Skin epidermis (tissue), 12 donors: ENCODE measurements around the gene SNX18.

Source experiments
- H3K27ac ChIP-seq, 21 experiments: fragments of 200-600 bp; sonication (generic) in 11 of 21; one replicate each; pipeline ENCODE4 v1.5.0; 2020; ENCODE audit warnings: mild to moderate bottlenecking in 3 of 21, inconsistent platforms in 2 of 21, moderate library complexity in 2 of 21
- H3K4me3 ChIP-seq, 7 experiments: fragments of 200-600 bp; sonication (generic) in 2 of 7; one replicate each; pipeline ENCODE4 v1.5.0; 2020; ENCODE audit warnings: inconsistent platforms in 2 of 7, mild to moderate bottlenecking in 2 of 7, moderate library complexity in 1 of 7

The SNX18 gene

GRCh38 chr5:54573812-54574489 is 56.4 kb downstream of the SNX18 start:
- H3K4me3 ChIP-seq, result no peak overlapping the region
- H3K27ac ChIP-seq, result no peak overlapping the region

- Histone ChIP-seq H3K4me3 (no peak overlapping the region), H3K27ac (no peak overlapping the region)
These were observed 60.0 kb downstream of the SNX18 start for GRCh38 chr5:54577528-54577927.

GRCh38 chr5:54577937-54578653 is 60.5 kb downstream of the SNX18 start:
- Histone ChIP-seq H3K4me3 (no peak overlapping the region), H3K27ac (no peak overlapping the region)

- H3K4me3 ChIP-seq, result no peak overlapping the region
- H3K27ac ChIP-seq, result peak overlapping the region in 3 of 21 experiments; percentile 14 to 72 (median 19)
These were observed 62.2 kb downstream of the SNX18 start for GRCh38 chr5:54579591-54580295.

GRCh38 chr5:54580997-54581811 is 63.6 kb downstream of the SNX18 start:
- H3K27ac ChIP-seq, result peak overlapping the region in 17 of 21 experiments; percentile 13 to 78 (median 48)

GRCh38 chr5:54581831-54582548 is 64.4 kb downstream of the SNX18 start:
- H3K4me3 ChIP-seq, result no peak overlapping the region

More at GRCh38 chr5:54580997-54581811, 63.6 kb downstream of the SNX18 start:
- H3K4me3 ChIP-seq, result no peak overlapping the region

GRCh38 chr5:54586336-54586735 is 68.8 kb downstream of the SNX18 start:
- Histone ChIP-seq H3K4me3 (no peak overlapping the region), H3K27ac (no peak overlapping the region)

More at GRCh38 chr5:54581831-54582548, 64.4 kb downstream of the SNX18 start:
- peak overlapping the region in 17 of 21 experiments; percentile 13 to 78 (median 48) for H3K27ac ChIP-seq

GRCh38 chr5:54589786-54590185 is 72.2 kb downstream of the SNX18 start:
- Histone ChIP-seq H3K4me3 (no peak overlapping the region), H3K27ac (peak overlapping the region in 1 of 21 experiments; percentile 45)

- H3K4me3 ChIP-seq, result no peak overlapping the region
- H3K27ac ChIP-seq, result peak overlapping the region in 1 of 21 experiments; percentile 45
These were observed 73.3 kb downstream of the SNX18 start for GRCh38 chr5:54590824-54591223.

GRCh38 chr5:54593779-54594178 is 76.2 kb downstream of the SNX18 start:
- no peak overlapping the region for H3K27ac ChIP-seq

GRCh38 chr5:54594181-54594580 is 76.6 kb downstream of the SNX18 start:
- no peak overlapping the region for H3K4me3 ChIP-seq

More at GRCh38 chr5:54593779-54594178, 76.2 kb downstream of the SNX18 start:
- no peak overlapping the region for H3K4me3 ChIP-seq

GRCh38 chr5:54595721-54596120 is 78.2 kb downstream of the SNX18 start:
- no peak overlapping the region for H3K27ac ChIP-seq

More at GRCh38 chr5:54594181-54594580, 76.6 kb downstream of the SNX18 start:
- H3K27ac ChIP-seq, result no peak overlapping the region

More at GRCh38 chr5:54595721-54596120, 78.2 kb downstream of the SNX18 start:
- H3K4me3 ChIP-seq, result no peak overlapping the region
